Putamen (tissue), 1 donor: Measurements from ENCODE around the gene ZFPM1.

ENCODE experiments used
- DNase-seq: peaks from one replicate; pipeline ENCODE4 v3.0.0-alpha.2; 2016; ENCODE audit warnings: low spot score

Gene ZFPM1

GRCh38 chr16:88526008-88526905 is 73.2 kb downstream of the ZFPM1 start:
- DNase-seq: no peak

GRCh38 chr16:88526906-88527185 is 73.8 kb downstream of the ZFPM1 start:
- DNase-seq: no peak

GRCh38 chr16:88527186-88527936 is 74.3 kb downstream of the ZFPM1 start:
- DNase-seq: no peak

GRCh38 chr16:88527937-88528743 is 75.1 kb downstream of the ZFPM1 start:
- no peak for DNase-seq

- DNase-seq: no peak
Measured at GRCh38 chr16:88528902-88529318, 75.8 kb downstream of the ZFPM1 start.

GRCh38 chr16:88529596-88529995 is 76.5 kb downstream of the ZFPM1 start:
- DNase-seq: no peak

GRCh38 chr16:88530051-88530857 is 77.2 kb downstream of the ZFPM1 start:
- DNase-seq: no peak

GRCh38 chr16:88530858-88531203 is 77.8 kb downstream of the ZFPM1 start:
- no peak for DNase-seq

GRCh38 chr16:88531346-88531745 is 78.3 kb downstream of the ZFPM1 start:
- no peak for DNase-seq

GRCh38 chr16:88531931-88532433 is 78.9 kb downstream of the ZFPM1 start:
- no peak for DNase-seq

- DNase-seq: no peak
Measured at GRCh38 chr16:88532434-88533241, 79.6 kb downstream of the ZFPM1 start.

GRCh38 chr16:88533381-88533917 is 80.4 kb downstream of the ZFPM1 start:
- peak; percentile 43 for DNase-seq

GRCh38 chr16:88533932-88534637 is 81.0 kb downstream of the ZFPM1 start:
- peak; percentile 74 for DNase-seq

- no peak for DNase-seq
Measured at GRCh38 chr16:88534638-88535190, 81.6 kb downstream of the ZFPM1 start.

GRCh38 chr16:88535191-88535856 is 82.2 kb downstream of the ZFPM1 start:
- no peak for DNase-seq

GRCh38 chr16:88535857-88536222 is 82.8 kb downstream of the ZFPM1 start:
- DNase-seq: no peak

GRCh38 chr16:88536510-88536909 is 83.4 kb downstream of the ZFPM1 start:
- DNase-seq: no peak

- no peak for DNase-seq
Measured at GRCh38 chr16:88536971-88537751, 84.1 kb downstream of the ZFPM1 start.
